HepG2 (cell line): ENCODE results near the gene CRB1. TPM values are rescaled to one million over a fixed set of nuclear protein-coding genes. Genes with fewer than 3 reads are reported as not detected.

Experiments used
- ATAC-seq: fragments of 200-7000 bp; cut with Tn5 transposase; 3 replicates; pipeline ENCODE4 v1.9.1; 2020; ENCODE audit warnings: mild to moderate bottlenecking, moderate library complexity
- BruUV-seq: library from RNA; stranded (reverse); fragments of 400-500 nt; replicated peaks from 2 replicates; lab custom pipeline; 2021; lab: Mats Ljungman, UMichigan
- CTCF ChIA-PET: fragments of 300-600 bp; formaldehyde crosslinking; extraction: SDS; loops from one replicate; lab custom pipeline; 2021; ENCODE audit warnings: low total read pairs, inconsistent platforms, low intra/inter-chr PET ratio; lab: Yijun Ruan, JAX
- POLR2A ChIA-PET: fragments of 350-600 bp; sonication (Branson Sonifier 250); formaldehyde crosslinking; loops from one replicate; lab custom pipeline; 2020; ENCODE audit warnings: antibody characterized with exemption, inconsistent platforms; lab: Yijun Ruan, JAX
- DNase-seq: peaks from one replicate; pipeline ENCODE4 v3.0.0-alpha.2; 2015; ENCODE audit warnings: low spot score
- FAIRE-seq: peaks from 3 replicates; lab custom pipeline; 2011; peaks lifted over from hg19 to GRCh38; lab: Jason Lieb, UNC
- H2AFZ ChIP-seq: one replicate; pipeline ENCODE4 v1.6.1; 2011; ENCODE audit warnings: low read length, inconsistent platforms
- H3K27ac ChIP-seq: fragments of 300-600 bp; 3 replicates; pipeline ENCODE4 v1.8.0; 2011; ENCODE audit warnings: mixed run types, mild to moderate bottlenecking, mixed read lengths, low read length, inconsistent platforms; ENCODE audit not compliant: insufficient read depth; ENCODE audit errors: extremely low read length
- H3K27me3 ChIP-seq, 2 experiments: fragments of 200-600 bp in 1 of 2; 2 replicates in 1 of 2; 3 replicates in 1 of 2; pipeline versions ENCODE4 v1.6.0 to v1.8.0; 2011; ENCODE audit warnings: low read length in 2 of 2, mild to moderate bottlenecking in 2 of 2, moderate library complexity in 2 of 2, inconsistent platforms in 1 of 2; ENCODE audit not compliant: insufficient read depth in 2 of 2, control insufficient read depth in 1 of 2
- H3K36me3 ChIP-seq, 2 experiments: fragments of 200-600 bp in 1 of 2; replicated peaks in 1 of 2; 2 replicates in 1 of 2; 3 replicates in 1 of 2; pipeline versions ENCODE4 v1.5.1 to v1.8.0; 2011; ENCODE audit warnings: low read length in 2 of 2, inconsistent platforms in 1 of 2; ENCODE audit not compliant: insufficient read depth in 2 of 2, control insufficient read depth in 1 of 2
- H3K4me1 ChIP-seq: 2 replicates; pipeline ENCODE4 v1.5.1; 2012; ENCODE audit warnings: low read length, inconsistent platforms; ENCODE audit not compliant: insufficient read depth
- H3K4me2 ChIP-seq: 2 replicates; pipeline ENCODE4 v1.6.0; 2011; ENCODE audit warnings: low read depth, low read length, inconsistent platforms
- H3K4me3 ChIP-seq, 3 experiments: fragments of 200-600 bp in 1 of 3; sonication (generic), shearing (Covaris generic) in 1 of 3; replicated peaks in 1 of 3; 2 replicates each; pipeline ENCODE4 v1.5.1; 2011 to 2016; ENCODE audit warnings: low read length in 3 of 3, inconsistent platforms in 2 of 3, low read depth in 2 of 3, mild to moderate bottlenecking in 2 of 3, control low read depth in 1 of 3, mixed read lengths in 1 of 3; ENCODE audit not compliant: insufficient read depth in 1 of 3
- H3K79me2 ChIP-seq: one replicate; pipeline ENCODE4 v1.6.1; 2011; ENCODE audit warnings: low read length, inconsistent platforms; ENCODE audit not compliant: insufficient read depth
- H3K9ac ChIP-seq: 2 replicates; pipeline ENCODE4 v1.6.0; 2011; ENCODE audit warnings: mild to moderate bottlenecking, low read depth, low read length, inconsistent platforms; ENCODE audit not compliant: insufficient read depth
- H3K9me3 ChIP-seq: 2 replicates; pipeline ENCODE4 v1.5.1; 2012; ENCODE audit warnings: mild to moderate bottlenecking, low read length
- H4K20me1 ChIP-seq: 2 replicates; pipeline ENCODE4 v1.6.0; 2011; ENCODE audit warnings: inconsistent platforms, mild to moderate bottlenecking, low read length, moderate library complexity; ENCODE audit not compliant: insufficient read depth
- ELF4 ChIP-seq: sonication (generic); formaldehyde crosslinking; IDR thresholded peaks from 2 replicates; pipeline ENCODE4 v1.5.0; 2020; ENCODE audit warnings: missing genetic modification reagents, mild to moderate bottlenecking, moderate library complexity, borderline replicate concordance
- GTF3A ChIP-seq: sonication (generic); formaldehyde crosslinking; conservative IDR thresholded peaks from 2 replicates; pipeline ENCODE4 v1.4.0; 2020; ENCODE audit warnings: mild to moderate bottlenecking, missing genetic modification reagents
- MAFK ChIP-seq, 2 experiments: IDR thresholded peaks in 1 of 2; conservative IDR thresholded peaks in 1 of 2; 2 replicates each; pipeline ENCODE4 v1.6.1; 2011; ENCODE audit warnings: improper control_type of control experiment in 2 of 2, low read length in 2 of 2
- NCOR1 ChIP-seq: fragments of 200-600 bp; sonication (generic); IDR thresholded peaks from 2 replicates; pipeline ENCODE4 v1.7.0; 2017; ENCODE audit warnings: antibody characterized with exemption, low read length, borderline replicate concordance
- SNAI1 ChIP-seq: sonication (generic); formaldehyde crosslinking; IDR thresholded peaks from 2 replicates; pipeline ENCODE4 v1.5.0; 2020; ENCODE audit warnings: mild to moderate bottlenecking, missing genetic modification reagents, borderline replicate concordance
- ZNF605 ChIP-seq: sonication (generic); formaldehyde crosslinking; IDR thresholded peaks from 2 replicates; pipeline ENCODE4 v1.8.0; 2022; ENCODE audit warnings: mild to moderate bottlenecking, missing genetic modification reagents
- ZNF878 ChIP-seq: sonication (generic); formaldehyde crosslinking; IDR thresholded peaks from 2 replicates; pipeline ENCODE4 v1.8.1; 2023; ENCODE audit warnings: mild to moderate bottlenecking, missing genetic modification reagents, moderate library complexity
- WGBS: methylation state at CpG from one replicate; pipeline ENCODE4 v1.1.6; 2017; ENCODE audit warnings: low lambda C conversion rate; 5-methylcytosine and 5-hydroxymethylcytosine counted together
- in situ Hi-C: cut with HindIII; loops from 2 replicates; pipeline ENCODE4 v1.10.0; 2017; ENCODE audit warnings: low pct_unique_long_range_greater_than_20kb; ENCODE audit not compliant: extremely low pct_ligation_motif_present
- intact Hi-C: fragments of 100-400 bp; cut with micrococcal nuclease; formaldehyde crosslinking; loops from one replicate; pipeline ENCODE4 v1.10.0; 2022; ENCODE audit not compliant: unreplicated experiment
- polyA plus RNA-seq, 8 experiments: library from polyadenylated mRNA; depleted of rRNA in 3 of 8; stranded (reverse) in 7 of 8; unstranded in 1 of 8; fragments of >200 nt; fragmentation: Illumina TruSeq in 4 of 8; extraction: Trizol in 4 of 8; gene quantifications; 2 replicates each; pipeline versions ENCODE4 v1.2.1 to v1.2.3, GENCODE V29; 2011 to 2016; ENCODE audit warnings: low read depth in 4 of 8, missing spikeins in 1 of 8, mixed read lengths in 1 of 8; ENCODE audit not compliant: insufficient read depth in 1 of 8
- total RNA-seq, 5 experiments: library from RNA; depleted of rRNA; stranded (reverse); fragments of >200 nt; fragmentation: Illumina TruSeq; extraction: Trizol; gene quantifications; 2 replicates each; pipeline ENCODE4 v1.2.3, GENCODE V29; 2016; ENCODE audit warnings: low read depth in 1 of 5
- TF ChIP-seq, protein P1 (sequence below): sonication (generic); formaldehyde crosslinking; IDR thresholded peaks from 2 replicates; pipeline ENCODE4 v1.5.0; 2020; ENCODE audit warnings: missing genetic modification reagents, mild to moderate bottlenecking, borderline replicate concordance
- TF ChIP-seq, protein P2 (sequence below): sonication (generic); formaldehyde crosslinking; conservative IDR thresholded peaks from 2 replicates; pipeline ENCODE4 v1.8.0; 2022; ENCODE audit warnings: low read depth, missing genetic modification reagents
- TF ChIP-seq, protein P3 (sequence below): sonication (generic); formaldehyde crosslinking; conservative IDR thresholded peaks from 2 replicates; pipeline ENCODE4 v1.8.0; 2022; ENCODE audit warnings: missing genetic modification reagents
- TF ChIP-seq, protein P4 (sequence below): sonication (generic); formaldehyde crosslinking; IDR thresholded peaks from 2 replicates; pipeline ENCODE4 v1.4.0; 2020; ENCODE audit warnings: mild to moderate bottlenecking, missing genetic modification reagents

Gene CRB1
- total and polyA plus RNA-seq, 2 of the 13 experiments (the other 11 are each of a cell fraction or from before 2014, with no cell fraction given) = 0.01 TPM; not detected in 1

DNA sequence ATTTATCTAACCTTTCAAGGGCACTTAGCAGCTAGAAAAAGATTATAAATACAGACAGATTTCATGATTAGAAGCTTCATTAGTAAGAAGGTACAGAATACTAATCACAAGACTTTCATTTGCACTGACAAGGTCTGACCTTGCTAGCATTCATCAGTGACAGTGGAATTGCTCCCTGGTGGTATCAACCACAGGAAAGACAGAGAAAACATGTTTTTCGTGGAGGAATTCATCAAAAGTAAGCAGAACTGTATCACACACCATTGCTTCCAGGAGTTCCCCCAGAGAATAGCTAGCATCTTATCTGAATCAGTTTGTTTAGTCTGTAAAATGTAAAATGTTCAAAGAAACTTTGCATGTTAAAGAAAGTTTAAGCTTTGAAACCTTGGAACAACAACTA, 20.6 kb upstream of the CRB1 start:
- Histone ChIP-seq H3K4me3 (no peak overlapping the region), H3K27me3 (no peaks in the 10 kb centered on the region), H2AFZ (no peak overlapping the region), H3K79me2 (no peaks in the 10 kb centered on the region), H4K20me1 (no peaks in the 10 kb centered on the region), H3K4me2 (no peak overlapping the region), H3K36me3 (no peaks in the 10 kb centered on the region), H3K27ac (no peak overlapping the region), H3K4me1 (no peaks in the 10 kb centered on the region), H3K9ac (no peak overlapping the region), H3K9me3 (no peaks in the 10 kb centered on the region)
- DNase-seq = no peak
- TF ChIP-seq SNAI1 (CRISPR knock-in tag) (no peak), GTF3A (no peak), MAFK (conservative IDR thresholded peaks at IDR 0.05 in 1 of 2, IDR thresholded peaks at IDR 0.05 in 1 of 2; ENCODE audit: low read length in 2 of 2) (no peak), NCOR1 (no peak), ZNF605 (CRISPR knock-in tag) (no peak), ZNF878 (CRISPR knock-in tag) (no peak), ELF4 (CRISPR knock-in tag) (no peak)
- TF ChIP-seq, protein P1, sequence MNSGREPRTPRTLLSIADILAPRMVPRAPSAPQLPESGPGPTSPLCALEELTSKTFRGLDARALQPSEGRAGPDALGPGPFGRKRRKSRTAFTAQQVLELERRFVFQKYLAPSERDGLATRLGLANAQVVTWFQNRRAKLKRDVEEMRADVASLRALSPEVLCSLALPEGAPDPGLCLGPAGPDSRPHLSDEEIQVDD (CRISPR knock-in tag) = no peak
- TF ChIP-seq, protein P2, sequence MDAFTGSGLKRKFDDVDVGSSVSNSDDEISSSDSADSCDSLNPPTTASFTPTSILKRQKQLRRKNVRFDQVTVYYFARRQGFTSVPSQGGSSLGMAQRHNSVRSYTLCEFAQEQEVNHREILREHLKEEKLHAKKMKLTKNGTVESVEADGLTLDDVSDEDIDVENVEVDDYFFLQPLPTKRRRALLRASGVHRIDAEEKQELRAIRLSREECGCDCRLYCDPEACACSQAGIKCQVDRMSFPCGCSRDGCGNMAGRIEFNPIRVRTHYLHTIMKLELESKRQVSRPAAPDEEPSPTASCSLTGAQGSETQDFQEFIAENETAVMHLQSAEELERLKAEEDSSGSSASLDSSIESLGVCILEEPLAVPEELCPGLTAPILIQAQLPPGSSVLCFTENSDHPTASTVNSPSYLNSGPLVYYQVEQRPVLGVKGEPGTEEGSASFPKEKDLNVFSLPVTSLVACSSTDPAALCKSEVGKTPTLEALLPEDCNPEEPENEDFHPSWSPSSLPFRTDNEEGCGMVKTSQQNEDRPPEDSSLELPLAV (CRISPR knock-in tag) = no peak
- TF ChIP-seq, protein P3, sequence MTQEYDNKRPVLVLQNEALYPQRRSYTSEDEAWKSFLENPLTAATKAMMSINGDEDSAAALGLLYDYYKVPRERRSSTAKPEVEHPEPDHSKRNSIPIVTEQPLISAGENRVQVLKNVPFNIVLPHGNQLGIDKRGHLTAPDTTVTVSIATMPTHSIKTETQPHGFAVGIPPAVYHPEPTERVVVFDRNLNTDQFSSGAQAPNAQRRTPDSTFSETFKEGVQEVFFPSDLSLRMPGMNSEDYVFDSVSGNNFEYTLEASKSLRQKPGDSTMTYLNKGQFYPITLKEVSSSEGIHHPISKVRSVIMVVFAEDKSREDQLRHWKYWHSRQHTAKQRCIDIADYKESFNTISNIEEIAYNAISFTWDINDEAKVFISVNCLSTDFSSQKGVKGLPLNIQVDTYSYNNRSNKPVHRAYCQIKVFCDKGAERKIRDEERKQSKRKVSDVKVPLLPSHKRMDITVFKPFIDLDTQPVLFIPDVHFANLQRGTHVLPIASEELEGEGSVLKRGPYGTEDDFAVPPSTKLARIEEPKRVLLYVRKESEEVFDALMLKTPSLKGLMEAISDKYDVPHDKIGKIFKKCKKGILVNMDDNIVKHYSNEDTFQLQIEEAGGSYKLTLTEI = no peak
- TF ChIP-seq, protein P4, sequence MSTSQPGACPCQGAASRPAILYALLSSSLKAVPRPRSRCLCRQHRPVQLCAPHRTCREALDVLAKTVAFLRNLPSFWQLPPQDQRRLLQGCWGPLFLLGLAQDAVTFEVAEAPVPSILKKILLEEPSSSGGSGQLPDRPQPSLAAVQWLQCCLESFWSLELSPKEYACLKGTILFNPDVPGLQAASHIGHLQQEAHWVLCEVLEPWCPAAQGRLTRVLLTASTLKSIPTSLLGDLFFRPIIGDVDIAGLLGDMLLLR = no peak
- ChIA-PET CTCF (no interaction called here), POLR2A (no interaction called here)
- no peak for ATAC-seq
- in situ Hi-C loops (no loop called here), intact Hi-C loops (no loop called here)
- no peak for FAIRE-seq
- WGBS = 6% methylated on average over 1 of the region's 1 CpG
- no TSS peak for BruUV-seq
